ENCODE measurements around the gene VGF. TPM values are rescaled to one million over a fixed set of nuclear protein-coding genes. Genes with fewer than 3 reads are reported as not detected.

The VGF gene
- total and polyA plus RNA-seq, 2 experiments from 2014 or later: 3.0 to 4.4 TPM

- H2AFZ ChIP-seq: no peak overlapping the region
- H3K27ac ChIP-seq (ENCODE audit: low read depth): no peak overlapping the region
- no peaks in the 10 kb centered on the region for H3K9me3 Mint-ChIP-seq
- peaks cover 5% of the 10 kb centered on the region for H3K27me3 Mint-ChIP-seq (ENCODE audit: insufficient read depth, low read depth, poor library complexity)
- H3K4me3 ChIP-seq: no peak overlapping the region
- H3F3A ChIP-seq (replicated peaks; ENCODE audit: low read depth): peaks cover 6% of the 10 kb centered on the region; the same call in 1 of the 2 replicates
- H3K36me3 ChIP-seq (ENCODE audit: insufficient read depth): no peaks in the 10 kb centered on the region; the same call in 1 of the 2 replicates
- H3K4me1 ChIP-seq (ENCODE audit: insufficient read depth): peaks cover 3% of the 10 kb centered on the region
- no peak overlapping the region for H3K27ac Mint-ChIP-seq
- H3K79me2 ChIP-seq (replicated peaks; ENCODE audit: insufficient read depth): 0 out of 2 replicates have a peak, but pooled peaks cover 3% of the 10 kb centered on the region
- H3K4me3 Mint-ChIP-seq: no peak overlapping the region
- H4K20me1 ChIP-seq (replicated peaks; ENCODE audit: insufficient read depth): no peaks in the 10 kb centered on the region
- peaks cover 6% of the 10 kb centered on the region; the same call in 2 of the 3 replicates for H3K4me1 Mint-ChIP-seq
- H3K36me3 Mint-ChIP-seq (ENCODE audit: low read depth): peaks cover 20% of the 10 kb centered on the region
- DNase-seq (ENCODE audit: low spot score): no peak
- no peaks in the 10 kb centered on the region for H3K27me3 ChIP-seq (ENCODE audit: insufficient read depth)
- no peak overlapping the region for H3K4me2 ChIP-seq
- no peak for ATAC-seq
- H3K9me2 ChIP-seq (ENCODE audit: insufficient read depth): no peaks in the 10 kb centered on the region
- no peak for TF ChIP-seq CTCF (conservative IDR thresholded peaks at IDR 0.05; ENCODE audit: low read depth in 2 of 2)
- no peak for TF ChIP-seq EZH2phosphoT487 (IDR thresholded peaks at IDR 0.05; ENCODE audit: unreplicated experiment)
- TF ChIP-seq STAT1 (IDR thresholded peaks at IDR 0.05; ENCODE audit: unreplicated experiment): no peak
- no peak for TF ChIP-seq POLR2AphosphoS5 (IDR thresholded peaks at IDR 0.05; ENCODE audit: low read depth)
- TF ChIP-seq JUNB (IDR thresholded peaks at IDR 0.05; ENCODE audit: unreplicated experiment): no peak
- TF ChIP-seq NANOG (IDR thresholded peaks at IDR 0.05; ENCODE audit: borderline replicate concordance): no peak
- no peak for TF ChIP-seq EZH2 (IDR thresholded peaks at IDR 0.05; ENCODE audit: low read depth, unreplicated experiment)
- no peak for TF ChIP-seq ZNF462 (CRISPR knock-in tag; IDR thresholded peaks at IDR 0.05)
- no peak for TF ChIP-seq ETS1 (IDR thresholded peaks at IDR 0.05)
Measured at GRCh38 chr7:101211501-101211900, 46.1 kb upstream of the VGF start.
